GM19467 (cell line): Measurements from ENCODE around the gene LCE4A.

Source experiments
- ATAC-seq: cut with Tn5 transposase; IDR thresholded peaks from one replicate; pipeline ENCODE4 v1.9.1; 2021; ENCODE audit warnings: mild to moderate bottlenecking, moderate library complexity; ENCODE audit not compliant: unreplicated experiment

Gene LCE4A

DNA sequence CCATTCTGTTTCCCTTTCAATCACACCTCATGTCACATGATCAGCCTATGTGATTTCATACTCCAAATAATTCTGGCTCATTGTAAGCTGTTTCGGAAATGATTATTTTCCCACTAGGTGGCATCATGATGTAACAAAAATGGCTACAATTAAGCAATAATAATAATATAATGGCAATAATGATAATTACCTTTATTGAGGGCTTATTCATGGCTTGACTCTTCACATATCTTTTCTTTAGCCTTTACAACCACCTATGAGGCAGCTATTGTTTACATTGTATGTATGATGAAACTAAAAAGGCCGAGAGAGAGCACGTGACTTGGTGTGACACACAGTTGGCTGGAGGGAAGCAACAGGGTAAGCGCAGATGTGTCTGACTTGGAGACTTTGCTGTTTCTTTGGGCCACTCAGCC is 37.3 kb downstream of the LCE4A start:
- ATAC-seq, result no peak

- no peak for ATAC-seq
Measured at GRCh38 chr1:152745765-152746444, 37.9 kb downstream of the LCE4A start.

DNA sequence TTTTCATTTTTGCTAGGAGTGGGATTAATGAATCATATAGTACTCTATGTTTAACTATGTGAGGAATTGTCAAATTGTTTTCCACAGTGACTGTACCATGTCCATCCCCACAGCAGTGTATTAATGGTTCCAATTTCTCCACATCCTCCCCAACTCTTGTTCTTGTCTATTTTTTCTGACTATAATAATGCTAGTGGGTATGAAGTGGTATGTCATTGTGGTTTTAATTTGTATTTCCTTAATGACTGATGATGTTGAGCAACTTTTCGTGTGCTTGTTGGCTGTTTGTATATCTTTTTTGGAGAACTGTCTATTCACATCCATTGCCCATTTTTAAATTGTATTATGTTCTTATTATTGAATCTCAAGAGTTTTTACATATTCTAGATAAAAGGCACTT is 39.9 kb downstream of the LCE4A start:
- ATAC-seq, result no peak

DNA sequence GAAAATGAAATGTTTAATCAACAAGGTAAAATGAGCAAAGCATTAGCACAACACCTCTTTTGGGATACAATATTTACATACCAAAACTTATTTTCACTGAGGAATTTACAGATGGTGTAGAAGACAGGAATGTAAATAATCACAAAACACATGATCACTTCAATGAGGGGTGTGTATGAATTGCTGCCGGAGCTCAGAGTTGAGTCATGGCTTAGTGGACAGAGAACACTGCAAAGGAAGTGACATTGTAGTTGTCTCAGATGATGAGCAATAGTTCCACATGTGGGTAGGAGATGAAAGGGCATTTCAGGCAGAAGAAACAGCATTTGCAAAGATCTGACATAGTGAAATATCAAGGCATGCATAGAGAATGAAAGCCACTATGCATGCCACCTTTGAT is 44.3 kb downstream of the LCE4A start:
- ATAC-seq, result no peak

DNA sequence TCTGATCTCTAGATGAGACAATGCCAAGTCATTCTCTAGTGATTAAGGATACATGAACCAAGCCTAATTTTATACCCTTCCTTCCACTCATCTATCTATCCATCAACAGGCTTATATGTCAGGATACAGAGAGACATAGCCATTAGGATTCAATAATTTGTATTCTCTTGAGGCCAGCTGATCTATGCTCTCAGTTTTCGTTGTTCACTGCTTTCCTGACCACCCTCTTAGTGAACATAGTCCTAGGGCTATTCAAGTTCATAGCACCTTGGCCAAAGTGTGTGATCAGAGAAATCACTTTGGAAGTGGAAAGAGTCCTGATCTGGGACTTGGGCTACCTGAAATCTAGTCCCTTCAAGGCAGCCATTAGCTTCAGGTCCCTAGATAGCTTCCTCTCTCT is 45.6 kb downstream of the LCE4A start:
- ATAC-seq, result no peak

DNA sequence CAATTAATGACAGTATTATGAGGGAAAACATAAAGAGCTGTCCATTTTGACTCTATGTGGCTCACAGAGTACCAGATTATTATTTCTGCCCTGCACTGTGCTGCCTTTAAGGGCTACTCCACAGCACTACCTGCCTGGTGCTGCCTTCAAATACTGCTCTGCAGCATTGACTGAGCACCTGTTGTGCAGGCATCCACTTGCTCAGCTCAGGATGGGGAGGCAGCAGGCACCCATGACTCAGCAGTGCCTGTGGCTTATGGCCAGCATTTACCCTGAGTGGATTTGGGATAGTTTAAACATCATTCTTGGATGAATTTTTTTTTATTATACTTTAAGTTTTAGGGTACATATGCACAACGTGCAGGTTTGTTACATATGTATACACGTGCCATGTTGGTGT is 48.9 kb downstream of the LCE4A start:
- ATAC-seq, result no peak

- no peak for ATAC-seq
Measured at GRCh38 chr1:152757747-152758146, 49.8 kb downstream of the LCE4A start, which contains the start of gene KPRP. KPRP (plus strand) TSS chr1:152758025; CDS start chr1:152759589, 1,564 bp downstream.

DNA sequence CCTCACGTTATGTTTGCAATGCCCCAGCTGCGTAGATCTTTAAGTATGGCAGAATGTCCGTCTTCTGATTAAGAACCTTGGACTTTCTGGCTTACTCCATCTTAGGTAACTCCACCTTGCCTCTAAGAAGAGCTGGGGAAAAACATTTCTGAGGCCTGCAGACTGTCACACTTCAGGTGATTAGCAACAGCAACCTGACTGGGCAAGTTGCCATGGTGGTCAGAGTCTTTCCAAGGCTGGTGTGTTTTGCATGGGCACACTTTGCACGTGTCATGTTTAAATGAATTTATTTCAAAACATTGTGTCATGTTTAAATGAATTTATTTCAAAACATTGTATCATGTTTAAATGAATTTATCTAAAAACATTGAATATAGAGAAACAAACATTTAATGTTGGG is 50.7 kb downstream of the LCE4A start:
- no peak for ATAC-seq
